Glutamatergic neuron (in vitro differentiated cells): ENCODE measurements around the gene C10orf71. TPM values are rescaled to one million over a fixed set of nuclear protein-coding genes. Genes with fewer than 3 reads are reported as not detected.

Experiments
- DNase-seq: peaks from one replicate; pipeline ENCODE4 v3.0.0; 2022
- H3K27ac Mint-ChIP-seq: one replicate; pipeline ENCODE4 v1.8.0; 2020; ENCODE audit warnings: mild to moderate bottlenecking, mixed read lengths, inconsistent platforms; ENCODE audit not compliant: unreplicated experiment
- H3K27me3 Mint-ChIP-seq: one replicate; pipeline ENCODE4 v1.8.0; 2020; ENCODE audit warnings: mild to moderate bottlenecking, moderate library complexity, mixed read lengths, inconsistent platforms; ENCODE audit not compliant: unreplicated experiment
- H3K36me3 Mint-ChIP-seq: one replicate; pipeline ENCODE4 v1.8.0; 2020; ENCODE audit warnings: mild to moderate bottlenecking, mixed read lengths, inconsistent platforms; ENCODE audit not compliant: unreplicated experiment
- H3K4me1 Mint-ChIP-seq: one replicate; pipeline ENCODE4 v1.8.0; 2020; ENCODE audit warnings: mild to moderate bottlenecking, low read depth, mixed read lengths, inconsistent platforms; ENCODE audit not compliant: unreplicated experiment
- H3K4me3 Mint-ChIP-seq: one replicate; pipeline ENCODE4 v1.8.0; 2020; ENCODE audit warnings: mild to moderate bottlenecking, mixed read lengths, inconsistent platforms; ENCODE audit not compliant: unreplicated experiment
- H3K9me3 Mint-ChIP-seq: one replicate; pipeline ENCODE4 v1.8.0; 2020; ENCODE audit warnings: mild to moderate bottlenecking, moderate library complexity, mixed read lengths, inconsistent platforms; ENCODE audit not compliant: unreplicated experiment
- CTCF ChIP-seq: fragments of 200-600 bp; sonication (generic); IDR thresholded peaks from one replicate; pipeline ENCODE4 v1.5.0; 2021; ENCODE audit not compliant: partially characterized antibody, unreplicated experiment
- total RNA-seq: library from RNA; stranded (reverse); fragmentation: NEBNext Ultra II Directional; extraction: Animal tissue kit (Norgen Biotek cat#: 25700); gene quantifications from one replicate; pipeline ENCODE4 v1.2.1, GENCODE V29; 2021; ENCODE audit not compliant: unreplicated experiment

The C10orf71 gene
- total RNA-seq, 1 donor from 2014 or later, result 0.12 TPM

GRCh38 chr10:49364747-49365146, 65.8 kb downstream of the C10orf71 start:
- peak overlapping the region; percentile 90 for H3K27ac Mint-ChIP-seq
- peak overlapping the region; percentile 72 for H3K4me3 Mint-ChIP-seq
- H3K9me3 Mint-ChIP-seq, result peaks cover 15% of the 10 kb centered on the region
- no peak for TF ChIP-seq CTCF
- H3K27me3 Mint-ChIP-seq, result peaks cover 12% of the 10 kb centered on the region
- peaks cover 51% of the 10 kb centered on the region for H3K4me1 Mint-ChIP-seq
- no peak for DNase-seq
- H3K36me3 Mint-ChIP-seq, result no peaks in the 10 kb centered on the region

GRCh38 chr10:49365275-49365674, 66.3 kb downstream of the C10orf71 start:
- no peaks in the 10 kb centered on the region for H3K36me3 Mint-ChIP-seq
- TF ChIP-seq CTCF, result no peak
- H3K4me1 Mint-ChIP-seq, result peaks cover 48% of the 10 kb centered on the region
- H3K9me3 Mint-ChIP-seq, result peaks cover 11% of the 10 kb centered on the region
- no peak for DNase-seq
- no peak overlapping the region for H3K27ac Mint-ChIP-seq
- H3K27me3 Mint-ChIP-seq, result peaks cover 8% of the 10 kb centered on the region
- H3K4me3 Mint-ChIP-seq, result peak overlapping the region; percentile 54

- no peak for TF ChIP-seq CTCF
- peaks cover 45% of the 10 kb centered on the region for H3K4me1 Mint-ChIP-seq
- peaks cover 8% of the 10 kb centered on the region for H3K27me3 Mint-ChIP-seq
- DNase-seq, result no peak
- no peaks in the 10 kb centered on the region for H3K36me3 Mint-ChIP-seq
- H3K9me3 Mint-ChIP-seq, result peaks cover 11% of the 10 kb centered on the region
- H3K27ac Mint-ChIP-seq, result no peak overlapping the region
- no peak overlapping the region for H3K4me3 Mint-ChIP-seq
Measured at GRCh38 chr10:49365675-49366415, 66.9 kb downstream of the C10orf71 start.

GRCh38 chr10:49366460-49366859, 67.5 kb downstream of the C10orf71 start:
- Mint-ChIP-seq H3K4me3 (no peak overlapping the region), H3K27me3 (peaks cover 8% of the 10 kb centered on the region)

More at GRCh38 chr10:49366460-49366859, 67.5 kb downstream of the C10orf71 start:
- no peak for TF ChIP-seq CTCF
- Mint-ChIP-seq H3K4me1 (peaks cover 43% of the 10 kb centered on the region), H3K9me3 (peaks cover 9% of the 10 kb centered on the region), H3K36me3 (no peaks in the 10 kb centered on the region), H3K27ac (no peak overlapping the region)
- DNase-seq, result no peak
